Sigmoid colon (tissue), 4 donors: Measurements from ENCODE around the gene HLA-DQB1.

Source experiments
- EP300 ChIP-seq, 4 donors: sonication (generic); formaldehyde crosslinking; IDR thresholded peaks; one replicate each; pipeline ENCODE4 v1.6.1; 2017; ENCODE audit warnings: antibody characterized with exemption in 4 of 4
- POLR2A ChIP-seq, 2 donors: fragments of 450-650 bp; IDR thresholded peaks; one replicate each; pipeline ENCODE4 v1.6.1; 2016; ENCODE audit warnings: antibody characterized with exemption in 2 of 2, mild to moderate bottlenecking in 2 of 2, moderate library complexity in 2 of 2
- POLR2AphosphoS5 ChIP-seq, 4 donors: sonication (generic); formaldehyde crosslinking; IDR thresholded peaks; one replicate each; pipeline ENCODE4 v1.6.1; 2017; ENCODE audit warnings: antibody characterized with exemption in 4 of 4
- TF ChIP-seq, protein P1 (sequence below), 4 experiments: fragments of 450-650 bp in 3 of 4; fragments of 200-600 bp in 1 of 4; IDR thresholded peaks; one replicate each; pipeline ENCODE4 v1.5.1; 2016 to 2019; ENCODE audit warnings: antibody characterized with exemption in 4 of 4, mild to moderate bottlenecking in 3 of 4, moderate library complexity in 2 of 4

DNA sequence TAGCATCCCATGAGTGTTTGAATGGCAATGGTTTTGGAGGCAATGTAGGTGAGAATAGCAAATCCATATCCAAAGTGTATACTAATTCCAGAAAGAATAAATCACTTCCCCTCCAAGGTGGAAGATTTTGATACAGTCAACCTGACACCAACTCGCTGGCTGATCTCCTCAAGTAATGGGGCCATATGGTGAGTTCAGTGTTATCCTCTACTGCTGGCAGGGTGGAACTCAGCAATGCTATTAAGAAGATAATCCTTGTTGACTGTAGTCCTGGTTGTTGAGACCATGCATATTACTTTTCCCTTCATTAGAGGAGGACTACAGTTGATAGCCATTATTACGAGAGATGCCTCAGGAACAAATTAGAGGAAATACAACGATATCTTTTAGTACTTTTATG is 17.8 kb upstream of the HLA-DQB1 start:
- TF ChIP-seq, protein P1, sequence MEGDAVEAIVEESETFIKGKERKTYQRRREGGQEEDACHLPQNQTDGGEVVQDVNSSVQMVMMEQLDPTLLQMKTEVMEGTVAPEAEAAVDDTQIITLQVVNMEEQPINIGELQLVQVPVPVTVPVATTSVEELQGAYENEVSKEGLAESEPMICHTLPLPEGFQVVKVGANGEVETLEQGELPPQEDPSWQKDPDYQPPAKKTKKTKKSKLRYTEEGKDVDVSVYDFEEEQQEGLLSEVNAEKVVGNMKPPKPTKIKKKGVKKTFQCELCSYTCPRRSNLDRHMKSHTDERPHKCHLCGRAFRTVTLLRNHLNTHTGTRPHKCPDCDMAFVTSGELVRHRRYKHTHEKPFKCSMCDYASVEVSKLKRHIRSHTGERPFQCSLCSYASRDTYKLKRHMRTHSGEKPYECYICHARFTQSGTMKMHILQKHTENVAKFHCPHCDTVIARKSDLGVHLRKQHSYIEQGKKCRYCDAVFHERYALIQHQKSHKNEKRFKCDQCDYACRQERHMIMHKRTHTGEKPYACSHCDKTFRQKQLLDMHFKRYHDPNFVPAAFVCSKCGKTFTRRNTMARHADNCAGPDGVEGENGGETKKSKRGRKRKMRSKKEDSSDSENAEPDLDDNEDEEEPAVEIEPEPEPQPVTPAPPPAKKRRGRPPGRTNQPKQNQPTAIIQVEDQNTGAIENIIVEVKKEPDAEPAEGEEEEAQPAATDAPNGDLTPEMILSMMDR (IDR thresholded peaks at IDR 0.05), result no peak
- TF ChIP-seq POLR2A (IDR thresholded peaks at IDR 0.05), result no peak
- TF ChIP-seq EP300 (IDR thresholded peaks at IDR 0.05), result no peak
- no peak for TF ChIP-seq POLR2AphosphoS5 (IDR thresholded peaks at IDR 0.05)
